Muscle of leg (tissue), 11 donors: ENCODE results near the gene ZSWIM3. TPM values are rescaled to one million over a fixed set of nuclear protein-coding genes. Genes with fewer than 3 reads are reported as not detected.
A peak's percentile ranks its signal among the peaks of the same experiment; 100 is the strongest.
"Not testable (repeated sequence)": the region's sequence is repeated elsewhere in the genome, so short reads cannot be mapped to it uniquely, and the experiment has no call there.

Experiments used
- DNase-seq: peaks from one replicate; pipeline ENCODE4 v3.0.0; 2013
- H3K27ac ChIP-seq: one replicate; pipeline ENCODE4 v1.5.1; 2013; ENCODE audit warnings: mild to moderate bottlenecking, low read length, control low read depth
- H3K27me3 ChIP-seq: one replicate; pipeline ENCODE4 v1.6.1; 2013; ENCODE audit warnings: low read length; ENCODE audit not compliant: control insufficient read depth, insufficient read depth
- H3K36me3 ChIP-seq: one replicate; pipeline ENCODE4 v1.6.1; 2013; ENCODE audit warnings: low read length; ENCODE audit not compliant: control insufficient read depth, insufficient read depth
- H3K4me1 ChIP-seq: one replicate; pipeline ENCODE4 v1.6.1; 2013; ENCODE audit warnings: low read length; ENCODE audit not compliant: control insufficient read depth, insufficient read depth
- H3K4me3 ChIP-seq: one replicate; pipeline ENCODE4 v1.5.1; 2013; ENCODE audit warnings: low read length, control low read depth
- H3K9me3 ChIP-seq: replicated peaks from 2 replicates; pipeline ENCODE4 v1.6.1; 2013; ENCODE audit warnings: low read depth, low read length; ENCODE audit not compliant: control insufficient read depth
- WGBS: methylation state at CpG from one replicate; pipeline ENCODE4 v1.1.5; 2013; ENCODE audit warnings: missing lambda C conversion rate; ENCODE audit not compliant: insufficient coverage; 5-methylcytosine and 5-hydroxymethylcytosine counted together
- polyA plus RNA-seq, 8 donors: library from polyadenylated mRNA; unstranded; fragments of 120-200 nt; gene quantifications; one replicate each; pipeline versions ENCODE4 v1.2.1 to v1.2.3, GENCODE V29; 2013; ENCODE audit warnings: inconsistent platforms in 1 of 8, low replicate concordance in 1 of 8; ENCODE audit not compliant: insufficient read length in 8 of 8, insufficient read depth in 1 of 8
- total RNA-seq: library from RNA; stranded (reverse); fragments of 120-200 nt; gene quantifications from one replicate; pipeline ENCODE4 v1.2.4, GENCODE V29; 2013

Gene ZSWIM3
- total and polyA plus RNA-seq, 9 donors: 3.1 to 5.6 (median 3.3) TPM

- H3K4me3 ChIP-seq, H3K27me3 ChIP-seq, H3K27ac ChIP-seq, H3K9me3 ChIP-seq, DNase-seq, H3K4me1 ChIP-seq: not testable (repeated sequence)
- H3K36me3 ChIP-seq: peaks cover 23% of the 10 kb centered on the region
- 93% methylated on average over 8 of the region's 10 CpGs for WGBS
Observed at GRCh38 chr20:45874104-45874481, 16.7 kb downstream of the ZSWIM3 start.

GRCh38 chr20:45874576-45874975 is 17.2 kb downstream of the ZSWIM3 start:
- H3K4me1 ChIP-seq: no peaks in the 10 kb centered on the region
- no peaks in the 10 kb centered on the region for H3K27me3 ChIP-seq
- no peak overlapping the region for H3K4me3 ChIP-seq
- no peak for DNase-seq
- no peaks in the 10 kb centered on the region for H3K9me3 ChIP-seq
- H3K27ac ChIP-seq: no peak overlapping the region
- H3K36me3 ChIP-seq: peaks cover 23% of the 10 kb centered on the region
- WGBS: 78% methylated on average over 3 of the region's 4 CpGs

- peaks cover 28% of the 10 kb centered on the region for H3K36me3 ChIP-seq
- no peak overlapping the region for H3K4me3 ChIP-seq
- H3K27ac ChIP-seq: no peak overlapping the region
- DNase-seq: peak; percentile 84
- peaks cover 3% of the 10 kb centered on the region for H3K4me1 ChIP-seq
- 82% methylated on average over 11 of the region's 13 CpGs for WGBS
- no peaks in the 10 kb centered on the region for H3K27me3 ChIP-seq
- no peaks in the 10 kb centered on the region for H3K9me3 ChIP-seq
Observed at GRCh38 chr20:45878076-45878761, 20.8 kb downstream of the ZSWIM3 start.

GRCh38 chr20:45880988-45881788 is 23.8 kb downstream of the ZSWIM3 start, which contains the start of gene ZSWIM1:
TSS of gene ZSWIM1 (plus strand) at chr20:45881227. CDS start at chr20:45882593, 1,366 bp downstream.
- DNase-seq: peak; percentile 100
- WGBS: under 1% methylated on average over 17 of the region's 23 CpGs
- Histone ChIP-seq H3K4me1 (peaks cover 6% of the 10 kb centered on the region), H3K4me3 (peak within 1 kb of the TSS; percentile 75), H3K9me3 (no peaks in the 10 kb centered on the region), H3K27ac (peak within 1 kb of the TSS; percentile 88), H3K36me3 (peaks cover 46% of the 10 kb centered on the region), H3K27me3 (no peaks in the 10 kb centered on the region)

- Histone ChIP-seq H3K4me1 (peaks cover 11% of the 10 kb centered on the region), H3K9me3 (no peaks in the 10 kb centered on the region), H3K4me3 (no peak overlapping the region), H3K27me3 (no peaks in the 10 kb centered on the region), H3K27ac (no peak overlapping the region), H3K36me3 (peaks cover 47% of the 10 kb centered on the region)
- no peak for DNase-seq
- 97% methylated on average over 4 of the region's 4 CpGs for WGBS
Observed at GRCh38 chr20:45882469-45883099, 25.2 kb downstream of the ZSWIM3 start.

- Histone ChIP-seq H3K27ac (no peak overlapping the region), H3K9me3 (no peaks in the 10 kb centered on the region), H3K36me3 (peaks cover 42% of the 10 kb centered on the region), H3K27me3 (no peaks in the 10 kb centered on the region), H3K4me1 (peaks cover 11% of the 10 kb centered on the region), H3K4me3 (no peak overlapping the region)
- DNase-seq: no peak
- WGBS: 85% methylated on average over 9 of the region's 9 CpGs
Observed at GRCh38 chr20:45883100-45883469, 25.7 kb downstream of the ZSWIM3 start.

GRCh38 chr20:45886590-45887345 is 29.4 kb downstream of the ZSWIM3 start:
- Histone ChIP-seq H3K9me3 (no peaks in the 10 kb centered on the region), H3K27ac (no peak overlapping the region), H3K4me3 (no peak overlapping the region), H3K36me3 (peaks cover 49% of the 10 kb centered on the region), H3K27me3 (no peaks in the 10 kb centered on the region), H3K4me1 (peaks cover 26% of the 10 kb centered on the region)
- DNase-seq: no peak
- WGBS: 90% methylated on average over 14 of the region's 19 CpGs

GRCh38 chr20:45887346-45887715 is 29.9 kb downstream of the ZSWIM3 start, which contains the start of gene SPATA25:
TSS of gene SPATA25 (minus strand) at chr20:45887622. CDS start at chr20:45887590, 32 bp downstream.
- Histone ChIP-seq H3K9me3 (no peaks in the 10 kb centered on the region), H3K27ac (no peak within 1 kb of the TSS), H3K27me3 (no peaks in the 10 kb centered on the region), H3K4me3 (no peak within 1 kb of the TSS), H3K36me3 (peaks cover 48% of the 10 kb centered on the region), H3K4me1 (peaks cover 31% of the 10 kb centered on the region)
- no peak for DNase-seq
- no CpG with 5 or more reads among the region's 8 CpGs for WGBS

- Histone ChIP-seq H3K27ac (no peak overlapping the region), H3K27me3 (no peaks in the 10 kb centered on the region), H3K9me3 (no peaks in the 10 kb centered on the region), H3K4me3 (no peak overlapping the region), H3K36me3 (peaks cover 47% of the 10 kb centered on the region), H3K4me1 (peaks cover 31% of the 10 kb centered on the region)
- no peak for DNase-seq
- 94% methylated on average over 2 of the region's 3 CpGs for WGBS
Observed at GRCh38 chr20:45888681-45889080, 31.3 kb downstream of the ZSWIM3 start.
